Measurements from ENCODE around the gene GDF15.
A peak's percentile ranks its signal among the peaks of the same experiment; 100 is the strongest.

GDF15 gene

DNA sequence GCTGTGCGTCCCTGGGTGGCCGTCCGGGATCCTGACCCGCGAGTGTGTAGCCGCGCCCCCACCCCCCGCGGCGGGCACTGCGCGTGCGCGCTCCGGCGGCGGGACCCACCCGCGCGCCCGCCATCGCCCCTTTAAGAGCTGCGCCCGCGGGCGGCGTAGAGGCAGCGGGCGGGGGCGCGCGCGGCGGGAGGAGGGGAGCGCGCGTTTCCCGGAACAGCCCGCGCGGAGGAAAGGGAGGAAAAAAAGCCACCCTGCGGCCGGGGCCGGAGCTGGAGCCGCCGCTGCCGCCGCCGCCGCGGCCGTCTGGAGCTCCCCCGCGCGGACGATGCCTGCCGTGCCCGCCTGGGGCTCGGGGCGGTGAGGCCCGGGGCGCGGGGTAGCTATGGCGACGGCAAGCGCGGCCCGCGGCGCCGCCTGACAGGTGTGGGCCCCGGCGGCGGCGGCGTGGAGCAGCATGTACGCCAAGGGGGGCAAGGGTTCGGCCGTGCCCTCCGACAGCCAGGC is 33.3 kb downstream of the GDF15 start, which contains the start of gene SSBP4:
TSS of gene SSBP4 (plus strand) at position 204 of the 504 bp plus-strand sequence. CDS start at position 455, 251 bp downstream.
- peak; percentile 74 to 80 for DNase-seq

- no peak for DNase-seq
Measured at GRCh38 chr19:18419699-18420460, 33.9 kb downstream of the GDF15 start.

DNA sequence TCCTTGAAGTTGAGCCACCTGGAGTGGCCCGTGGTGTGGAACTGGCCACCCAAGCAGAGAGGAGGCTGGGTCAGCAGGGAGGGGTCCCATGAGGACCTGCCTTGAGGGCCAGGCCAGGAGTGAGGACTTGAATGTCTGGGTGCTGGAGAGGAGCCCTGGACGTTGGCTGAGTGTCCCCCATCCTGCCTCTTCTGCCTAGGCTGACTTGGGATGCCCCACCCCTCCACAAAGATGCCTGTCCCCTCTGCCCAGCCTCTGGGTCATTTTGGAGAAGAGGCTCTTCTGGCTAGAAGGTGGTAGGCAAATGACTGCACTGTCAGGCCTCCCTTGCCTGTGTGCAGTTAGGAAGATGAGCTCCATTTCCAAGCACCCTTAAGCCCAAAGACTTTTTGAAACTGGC is 35.0 kb downstream of the GDF15 start:
- no peak for DNase-seq

DNA sequence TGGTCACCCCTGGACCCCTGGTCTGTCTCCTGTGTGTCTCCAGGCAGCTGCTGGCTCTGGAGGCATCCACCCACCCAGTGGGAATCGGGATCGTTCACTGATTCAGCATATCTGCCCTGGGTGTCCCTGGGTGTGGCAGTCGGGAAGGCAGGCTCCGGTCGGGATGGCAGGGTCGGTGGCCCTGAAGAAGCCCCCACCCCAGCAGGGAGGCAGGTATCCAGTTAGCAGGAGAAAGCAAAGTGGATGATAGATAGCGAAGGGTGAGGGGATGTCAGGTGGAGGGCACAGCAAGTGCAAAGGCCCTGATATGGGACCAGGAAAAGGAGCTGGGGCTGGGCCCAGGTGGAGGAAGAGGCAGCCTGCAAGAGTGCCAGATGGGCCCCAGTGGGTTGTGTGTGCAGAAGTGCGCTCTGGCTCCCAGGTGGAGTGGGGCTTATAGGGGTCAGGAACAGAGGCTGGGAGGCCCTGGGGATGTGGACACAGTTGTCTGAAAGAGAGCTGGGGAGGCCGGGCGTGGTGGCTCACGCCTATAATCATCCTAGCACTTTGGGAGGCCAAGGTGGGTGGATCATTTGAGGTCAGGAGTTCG is 35.5 kb downstream of the GDF15 start:
- no peak for DNase-seq

GRCh38 chr19:18422530-18423191 is 36.7 kb downstream of the GDF15 start:
- DNase-seq = no peak

- DNase-seq = no peak
Measured at GRCh38 chr19:18423258-18424020, 37.5 kb downstream of the GDF15 start.

GRCh38 chr19:18424122-18424889 is 38.3 kb downstream of the GDF15 start:
- DNase-seq = no peak

- no peak for DNase-seq
Measured at GRCh38 chr19:18424890-18425514, 39.0 kb downstream of the GDF15 start.

GRCh38 chr19:18425515-18426415 is 39.8 kb downstream of the GDF15 start:
- DNase-seq = no peak

DNA sequence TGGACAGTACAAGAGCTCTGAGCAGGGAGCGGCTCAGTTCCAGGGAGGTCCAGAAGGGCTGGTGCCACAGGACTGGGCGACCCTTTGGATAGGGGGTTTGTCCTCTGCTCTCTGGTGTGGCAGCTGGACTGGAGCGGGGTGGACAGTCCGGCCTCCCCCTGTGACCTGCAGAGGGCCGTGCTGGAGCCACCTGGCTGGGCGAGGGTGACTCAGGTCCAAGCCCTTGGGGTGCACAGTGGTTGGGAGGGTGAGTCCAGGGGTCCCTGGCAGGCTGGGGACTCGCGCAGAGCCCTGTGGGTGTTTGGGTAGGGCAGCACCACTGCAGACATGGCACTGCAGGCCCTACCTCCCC is 40.4 kb downstream of the GDF15 start:
- no peak for DNase-seq

GRCh38 chr19:18427080-18427742 is 41.3 kb downstream of the GDF15 start:
- no peak for DNase-seq

- no peak for DNase-seq
Measured at GRCh38 chr19:18427743-18428113, 41.8 kb downstream of the GDF15 start.

GRCh38 chr19:18428173-18428786 is 42.3 kb downstream of the GDF15 start:
- no peak for DNase-seq

- DNase-seq = peak; percentile 73 to 79
Measured at GRCh38 chr19:18428787-18429674, 43.1 kb downstream of the GDF15 start.

- DNase-seq = no peak
Measured at GRCh38 chr19:18429717-18430416, 43.9 kb downstream of the GDF15 start.

DNA sequence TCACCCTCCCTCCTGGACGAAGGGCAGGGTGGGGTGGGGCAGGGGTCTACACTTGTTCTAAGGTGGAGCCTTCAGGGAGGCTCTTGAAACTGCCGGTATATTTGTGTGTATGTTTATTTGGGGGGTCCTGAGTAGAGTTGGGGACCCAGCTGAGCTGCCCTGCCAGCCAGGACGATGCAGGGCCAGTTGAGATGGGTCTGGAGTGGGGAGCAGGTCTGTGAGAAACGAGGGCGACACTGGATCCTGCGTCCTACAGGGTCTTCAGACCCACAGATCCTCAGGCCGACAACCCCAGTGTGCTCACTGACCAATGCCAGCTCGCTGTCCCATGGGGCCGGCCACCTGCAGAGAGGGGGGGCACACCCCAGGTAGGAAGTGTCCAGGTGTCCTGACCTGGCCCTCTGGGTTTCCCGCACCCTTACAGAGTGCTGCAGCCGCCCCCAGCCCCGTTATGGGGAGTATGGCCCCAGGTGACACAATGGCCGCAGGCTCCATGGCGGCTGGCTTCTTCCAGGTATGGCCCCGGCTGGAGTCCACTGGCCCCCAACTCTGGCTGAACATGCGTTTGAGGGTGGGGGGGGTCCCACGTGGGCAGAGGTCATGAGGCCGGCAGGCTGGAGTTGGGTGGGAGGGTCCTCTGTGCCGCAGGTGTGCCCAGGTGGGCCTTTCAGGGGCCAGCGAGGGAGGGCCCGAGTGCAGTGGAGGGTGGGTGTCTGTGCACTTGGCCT is 44.6 kb downstream of the GDF15 start:
- no peak for DNase-seq

Data from inflammatory macrophage (primary cell).